T-helper 2 cell treated with Interferon-gamma antibody and Interleukin-4, amounts not matched to agents 100 ng/mL and 5 ng/mL, for 36 hours (primary cell): ENCODE measurements around the gene ANO10. TPM values are rescaled to one million over a fixed set of nuclear protein-coding genes. Genes with fewer than 3 reads are reported as not detected.
"Not testable (repeated sequence)": the region's sequence is repeated elsewhere in the genome, so short reads cannot be mapped to it uniquely, and the experiment has no call there.

Source experiments
- intact Hi-C: fragments of 100-400 bp; cut with micrococcal nuclease; formaldehyde crosslinking; loops from one replicate; pipeline ENCODE4 v1.15.1; 2023
- total RNA-seq: library from RNA; stranded (reverse); gene quantifications from 2 replicates; pipeline ENCODE4 v1.2.3, GENCODE V29; 2022

The ANO10 gene
- total RNA-seq, 1 donor from 2014 or later: 11.3 TPM

GRCh38 chr3:43379343-43379742 is 242.5 kb downstream of the ANO10 start:
- intact Hi-C loops: loop anchor here (2.0 kb wide), 1 partner anchor 123 kb away; no protein-coding TSS in a partner anchor

- intact Hi-C loops: loop anchor here (1.0 to 2.0 kb wide), 3 partner anchors 124 to 216 kb away; no protein-coding TSS in a partner anchor
These were observed 243.5 kb downstream of the ANO10 start for GRCh38 chr3:43378066-43378935.

GRCh38 chr3:43373560-43373928 is 248.3 kb downstream of the ANO10 start:
- intact Hi-C loops: no loop called here

DNA sequence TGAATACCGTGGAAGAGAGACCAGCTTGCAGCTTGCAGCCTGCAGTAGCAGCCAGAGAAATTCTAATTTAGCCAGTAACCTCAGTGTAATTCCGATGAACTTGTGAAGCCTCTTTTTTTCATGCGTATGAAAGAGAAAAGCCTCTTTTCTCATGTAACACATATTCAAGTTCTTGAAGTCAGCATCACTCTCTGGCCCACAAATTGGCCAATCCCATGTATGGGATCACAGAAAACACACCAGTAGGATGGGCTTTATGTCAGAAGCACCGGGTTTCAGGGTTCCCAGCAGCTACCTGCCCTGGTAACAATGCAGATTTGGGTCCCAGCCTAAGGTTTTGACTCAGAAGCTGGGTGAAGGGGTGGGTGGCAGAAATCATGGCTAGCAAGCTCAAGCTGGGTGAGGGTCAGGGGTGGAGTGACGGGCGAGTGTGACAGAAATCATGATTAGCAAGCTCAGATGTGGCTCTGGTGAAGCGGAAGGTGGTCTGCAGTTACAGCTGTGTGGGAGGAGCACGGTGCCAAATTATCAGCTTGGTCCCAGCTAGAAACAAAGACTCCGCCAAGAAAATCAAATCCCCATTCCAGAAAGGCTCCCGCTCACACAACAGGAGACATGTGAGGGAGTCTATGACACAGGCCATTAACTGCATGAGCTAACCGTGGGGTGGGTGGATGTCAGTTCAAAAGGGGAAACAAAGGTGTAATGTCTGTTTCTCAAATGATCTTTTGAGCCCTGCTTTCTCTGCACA is 248.8 kb downstream of the ANO10 start:
- intact Hi-C loops: no loop called here

GRCh38 chr3:43372007-43372740 is 249.6 kb downstream of the ANO10 start:
- intact Hi-C loops: no loop called here

GRCh38 chr3:43371494-43371893 is 250.3 kb downstream of the ANO10 start:
- intact Hi-C loops: no loop called here

DNA sequence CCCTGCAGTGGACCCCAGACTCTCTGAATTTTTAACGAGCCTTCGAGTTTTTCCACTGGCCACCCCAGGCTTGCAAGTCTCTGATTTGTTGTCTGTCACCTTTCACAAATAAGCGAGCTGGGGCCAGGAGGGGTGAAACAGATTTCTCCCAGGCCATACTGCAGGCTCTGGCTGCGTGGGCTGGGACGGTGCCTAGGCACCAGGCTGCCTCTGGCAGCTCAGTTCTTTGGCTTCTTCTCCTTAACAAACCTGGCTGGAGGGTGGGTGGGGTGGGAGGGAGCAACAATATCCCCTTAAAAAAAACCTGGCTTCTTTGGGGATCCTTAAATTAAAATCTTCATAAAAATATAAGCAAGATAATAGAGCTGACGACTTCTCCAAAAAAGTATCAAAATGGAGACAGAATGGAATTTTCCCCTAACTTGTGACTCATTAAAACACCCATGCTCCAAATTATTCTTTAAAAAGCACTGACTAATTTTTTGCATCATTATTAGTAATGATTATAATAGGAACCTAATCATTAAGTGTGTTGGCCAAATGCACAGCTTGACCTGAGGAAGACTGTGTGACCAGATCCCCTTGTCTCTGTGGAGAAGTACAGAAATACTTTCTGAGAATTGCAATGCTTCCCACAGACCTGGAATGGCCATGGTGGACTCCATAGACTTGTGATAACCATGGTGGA is 251.4 kb downstream of the ANO10 start:
- intact Hi-C loops: no loop called here

GRCh38 chr3:43369404-43370292 is 252.2 kb downstream of the ANO10 start:
- intact Hi-C loops: no loop called here

GRCh38 chr3:43366885-43367284 is 254.9 kb downstream of the ANO10 start:
- intact Hi-C loops: no loop called here

DNA sequence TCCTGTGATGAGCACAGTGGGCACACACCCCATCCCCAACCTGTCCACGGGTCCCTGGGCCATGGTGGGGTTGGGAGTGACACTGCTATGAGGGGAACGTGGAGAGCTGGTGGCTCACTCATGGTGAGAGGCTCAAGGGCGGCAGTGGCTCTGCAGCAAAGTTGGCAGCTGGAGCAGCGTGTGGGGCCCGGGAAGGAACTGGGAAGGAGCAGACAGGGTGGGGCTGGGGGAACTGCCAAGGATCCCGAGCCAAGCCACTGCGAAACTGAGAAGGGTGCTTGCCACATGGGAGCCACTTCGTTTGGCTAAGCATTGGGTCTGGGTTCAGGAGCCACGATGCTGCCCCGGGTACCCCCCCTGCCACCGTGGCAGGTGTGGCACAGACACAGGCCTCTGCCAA is 255.3 kb downstream of the ANO10 start:
- intact Hi-C loops: no loop called here

DNA sequence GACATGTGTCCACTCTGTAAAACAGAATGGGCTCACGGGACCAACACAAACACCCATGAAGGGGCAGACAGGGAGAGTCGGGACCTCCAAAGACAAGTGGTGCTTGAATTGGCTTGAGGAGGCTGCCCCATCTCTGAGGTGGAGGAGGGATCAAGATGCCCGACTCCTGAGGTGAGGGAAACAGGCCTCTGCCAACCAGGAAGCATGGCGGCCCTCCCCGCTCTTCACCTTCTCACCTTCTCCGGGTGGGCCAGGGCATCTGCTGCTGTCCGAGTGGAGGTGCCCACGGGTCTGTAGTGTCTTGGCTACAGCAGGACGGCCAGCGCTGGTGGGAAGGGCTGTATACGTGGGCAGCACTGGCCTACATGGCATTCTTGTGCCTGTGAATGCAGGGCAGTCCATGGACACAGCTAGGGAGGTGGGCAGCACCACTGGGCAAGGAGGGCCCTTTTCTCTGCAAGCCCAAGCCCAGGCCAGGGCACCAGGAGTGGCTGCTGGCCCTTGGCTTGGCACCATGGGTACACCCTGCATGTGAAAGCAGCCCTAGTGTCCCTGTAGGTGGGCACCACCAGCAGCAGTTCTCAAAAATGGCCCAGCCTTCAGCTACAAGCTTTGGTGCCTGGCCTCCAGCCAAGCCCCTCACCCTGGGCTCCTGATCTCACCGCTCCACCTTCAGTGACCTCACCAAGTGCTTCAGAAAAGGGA is 256.1 kb downstream of the ANO10 start:
- intact Hi-C loops: no loop called here

- intact Hi-C loops: no loop called here
These were observed 256.9 kb downstream of the ANO10 start for GRCh38 chr3:43364926-43365325.

DNA sequence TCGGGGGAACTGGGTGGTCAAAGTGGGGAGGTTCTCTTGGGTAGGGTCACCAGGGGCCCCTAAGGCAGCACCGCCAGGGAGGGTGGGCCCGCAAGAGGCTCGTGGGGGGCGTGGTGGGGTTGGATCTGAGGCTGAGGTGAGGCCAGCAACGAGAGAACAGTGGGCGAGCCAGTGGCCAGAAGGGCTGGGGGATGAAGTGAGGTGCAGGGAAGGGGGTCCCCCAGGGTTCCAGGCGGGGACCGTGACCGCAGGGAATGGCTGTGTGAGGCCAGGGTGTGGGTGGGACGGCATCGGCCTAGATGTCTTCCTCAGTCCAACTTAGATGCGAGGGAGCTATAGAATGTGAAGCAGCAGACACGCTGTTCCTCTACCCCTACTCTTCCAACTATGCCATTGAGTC is 257.3 kb downstream of the ANO10 start:
- intact Hi-C loops: no loop called here

DNA sequence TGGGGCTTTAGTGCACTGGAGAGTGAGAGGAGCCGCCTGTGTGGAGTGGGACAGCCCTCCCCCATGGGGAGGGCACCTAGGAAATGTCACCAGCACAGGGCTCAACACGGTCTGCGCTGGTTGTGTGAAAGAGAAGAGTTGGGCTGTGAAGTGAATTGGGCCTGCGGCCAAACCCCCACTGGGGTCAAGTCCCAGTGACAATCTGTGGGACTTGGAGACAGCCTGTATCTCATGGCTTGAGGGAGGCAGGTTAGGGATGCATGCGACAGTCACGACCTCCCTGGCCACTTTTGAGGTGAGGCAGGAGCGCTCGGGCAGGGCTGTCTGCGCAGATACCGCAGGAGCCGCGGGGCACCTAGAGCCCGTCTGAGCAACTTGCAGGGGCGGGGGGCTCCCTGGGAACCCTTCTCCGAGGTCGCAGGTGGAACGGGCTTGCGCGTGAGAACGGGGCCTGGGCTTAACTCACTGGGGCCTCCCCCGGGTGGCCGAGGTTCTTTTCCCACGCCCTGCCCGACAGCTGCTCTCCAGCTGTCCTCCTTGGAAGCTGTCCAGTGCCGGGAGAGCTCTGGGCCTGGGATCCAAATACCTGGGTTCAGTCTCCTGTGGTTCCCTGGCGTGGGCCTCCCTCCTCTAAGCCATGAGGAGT is 258.1 kb downstream of the ANO10 start:
- intact Hi-C loops: no loop called here

- intact Hi-C loops: no loop called here
These were observed 258.9 kb downstream of the ANO10 start for GRCh38 chr3:43362961-43363360.

- intact Hi-C loops: no loop called here
These were observed 259.6 kb downstream of the ANO10 start for GRCh38 chr3:43362183-43362582.

GRCh38 chr3:43361077-43361476 is 260.7 kb downstream of the ANO10 start:
- intact Hi-C loops: no loop called here

- intact Hi-C loops: not testable (repeated sequence)
These were observed 265.8 kb downstream of the ANO10 start for GRCh38 chr3:43356033-43356432.
